ENCODE measurements around the gene THOC7. TPM values are rescaled to one million over a fixed set of nuclear protein-coding genes. Genes with fewer than 3 reads are reported as not detected.

The THOC7 gene
- total RNA-seq, result 32.1 and 70.7 TPM in 2 replicates

DNA sequence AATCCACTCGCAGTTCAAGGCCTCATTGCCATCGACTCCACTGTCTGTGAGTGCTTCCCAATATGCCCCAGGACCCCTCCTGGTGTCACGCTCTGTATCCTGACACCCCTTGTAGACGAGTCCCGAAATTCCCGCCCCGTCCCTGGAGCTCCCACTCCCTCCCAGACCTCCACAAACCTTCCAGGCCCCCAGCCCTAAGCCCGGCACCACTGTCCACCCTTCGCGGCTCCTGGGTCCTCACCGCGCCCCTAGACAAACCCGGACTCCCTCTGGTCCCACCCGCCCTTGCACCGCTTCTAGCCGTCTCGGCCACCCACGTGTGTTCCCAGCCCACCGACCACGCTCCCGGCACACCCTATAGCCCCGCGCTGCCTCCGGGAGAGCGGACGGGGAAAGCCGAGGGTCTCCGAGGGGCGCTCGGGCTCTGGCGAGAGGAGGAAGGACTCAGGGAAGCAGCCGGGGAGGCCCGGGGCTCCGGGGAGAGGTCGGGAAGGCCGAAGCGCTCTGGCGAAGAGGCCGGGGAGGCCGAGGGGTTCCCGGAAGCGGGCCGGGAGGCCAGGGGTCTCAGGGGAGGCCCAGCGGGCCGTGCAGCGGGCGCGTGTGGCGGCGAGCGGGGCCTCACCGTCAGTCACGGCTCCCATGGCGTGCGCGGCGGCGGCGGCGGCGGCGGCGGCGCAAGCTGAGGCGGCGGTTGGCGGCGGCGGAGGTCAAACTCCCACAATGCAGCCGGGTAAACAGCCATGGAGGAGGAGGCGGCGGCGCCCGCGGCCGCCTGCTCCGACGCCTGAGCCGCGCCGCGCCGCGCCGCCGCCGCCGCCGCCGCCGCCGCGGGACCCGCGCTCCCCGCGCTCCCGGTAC, at the start of gene THOC7, which contains the start of gene ATXN7:
THOC7 (minus strand) TSS at position 656 of the 858 bp plus-strand sequence; CDS start at position 641, 15 bp downstream.
ATXN7 (plus strand) TSS at position 718 of the 858 bp plus-strand sequence. CDS start 48,732 bp downstream, outside the sequence.

DNA sequence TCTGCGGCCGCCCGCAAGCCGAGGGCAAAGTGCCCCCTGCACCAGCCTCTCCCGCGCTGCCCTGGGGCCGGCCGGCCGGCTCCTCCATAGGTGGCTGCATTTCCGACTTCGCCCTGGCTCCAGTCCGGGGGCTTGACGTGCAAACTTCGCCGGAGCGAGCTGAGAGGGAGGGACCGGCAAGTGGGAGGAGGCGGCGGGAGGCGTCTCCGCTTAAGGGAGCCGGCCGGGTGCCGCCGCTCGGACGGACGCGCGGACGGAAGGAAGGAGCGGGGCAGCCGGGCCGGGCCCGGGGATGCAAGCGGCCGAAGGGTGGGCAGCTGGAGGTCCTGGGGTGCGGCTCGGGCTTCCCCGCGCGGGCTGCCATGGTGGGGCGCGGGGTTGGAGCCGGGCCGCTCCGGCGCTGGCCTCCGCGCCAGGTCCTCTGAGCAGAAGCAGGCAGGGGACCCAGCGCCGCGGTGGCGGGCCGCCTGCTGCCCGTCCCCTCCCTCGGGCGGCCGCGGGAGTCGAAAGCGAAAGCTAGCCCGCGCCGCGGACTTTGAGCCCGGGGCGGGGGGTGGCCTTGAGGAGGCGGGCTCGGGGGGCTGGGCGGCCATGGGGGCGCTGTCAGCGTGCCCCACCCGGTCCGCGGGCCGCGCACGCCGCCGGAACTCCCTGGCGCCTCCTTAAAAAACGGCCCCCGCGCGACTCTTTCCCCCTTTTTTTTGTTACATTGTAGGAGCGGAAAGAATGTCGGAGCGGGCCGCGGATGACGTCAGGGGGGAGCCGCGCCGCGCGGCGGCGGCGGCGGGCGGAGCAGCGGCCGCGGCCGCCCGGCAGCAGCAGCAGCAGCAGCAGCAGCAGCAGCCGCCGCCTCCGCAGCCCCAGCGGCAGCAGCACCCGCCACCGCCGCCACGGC, 48.5 kb upstream of the THOC7 start, which contains the start of gene SCAANT1:
SCAANT1 (minus strand) TSS at position 511 of the 895 bp plus-strand sequence.

DNA sequence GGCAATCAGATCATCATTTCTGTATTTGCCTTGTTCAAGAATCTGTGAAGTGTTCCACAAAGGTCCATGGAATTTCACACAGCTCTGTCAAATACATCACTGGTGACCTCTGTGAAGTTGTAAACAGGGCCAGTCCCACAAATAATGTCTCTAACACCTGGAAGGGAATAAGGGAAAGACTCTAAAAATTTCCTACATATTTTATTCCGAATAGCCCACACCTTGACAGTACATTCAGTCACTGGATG, 44.5 kb downstream of the THOC7 start, which contains the start of gene C3orf49:
C3orf49 (plus strand) TSS at position 149 of the 248 bp plus-strand sequence. CDS start 173 bp downstream, outside the sequence.

Other genes with a start within 250 kb of the THOC7 start
- not detected in 2 replicates for gene SNTN, start 211.1 kb downstream of the THOC7 start, total RNA-seq
- gene C3orf49, start 44.5 kb downstream of the THOC7 start, total RNA-seq, result not detected in 2 replicates
- gene ATXN7, start 62 bp upstream of the THOC7 start, total RNA-seq, result 9.4 and 13.1 TPM in 2 replicates
- gene SCAANT1, start 48.6 kb upstream of the THOC7 start, total RNA-seq, result not detected in 2 replicates
- 89.8 and 125 TPM in 2 replicates for gene PSMD6, start 159.7 kb upstream of the THOC7 start, total RNA-seq